HG03108 (cell line): Measurements from ENCODE around the gene NCSTN.

Source experiments
- ATAC-seq: cut with Tn5 transposase; IDR thresholded peaks from one replicate; pipeline ENCODE4 v1.9.1; 2021; ENCODE audit warnings: moderate library complexity; ENCODE audit not compliant: unreplicated experiment

Gene NCSTN

DNA sequence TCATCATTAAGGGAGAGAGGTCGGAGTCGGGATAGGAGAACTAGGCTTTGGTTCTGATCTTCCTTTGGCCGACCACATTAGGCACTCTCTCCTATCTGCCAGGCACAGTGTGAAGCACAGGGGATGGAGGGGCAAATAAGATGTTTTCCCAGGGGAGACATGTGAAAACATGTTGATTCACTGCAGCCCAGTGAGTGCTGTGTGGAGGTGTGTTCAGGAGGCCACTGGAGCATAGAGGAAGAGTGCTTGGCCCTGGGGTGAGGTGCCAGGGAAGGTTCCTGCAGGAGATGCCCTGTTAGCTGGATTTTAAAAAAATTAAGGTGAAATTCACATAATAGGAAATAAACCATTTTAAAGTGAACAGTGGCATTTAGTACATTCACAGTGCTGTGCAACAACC, 60.9 kb downstream of the NCSTN start:
- ATAC-seq, result no peak

DNA sequence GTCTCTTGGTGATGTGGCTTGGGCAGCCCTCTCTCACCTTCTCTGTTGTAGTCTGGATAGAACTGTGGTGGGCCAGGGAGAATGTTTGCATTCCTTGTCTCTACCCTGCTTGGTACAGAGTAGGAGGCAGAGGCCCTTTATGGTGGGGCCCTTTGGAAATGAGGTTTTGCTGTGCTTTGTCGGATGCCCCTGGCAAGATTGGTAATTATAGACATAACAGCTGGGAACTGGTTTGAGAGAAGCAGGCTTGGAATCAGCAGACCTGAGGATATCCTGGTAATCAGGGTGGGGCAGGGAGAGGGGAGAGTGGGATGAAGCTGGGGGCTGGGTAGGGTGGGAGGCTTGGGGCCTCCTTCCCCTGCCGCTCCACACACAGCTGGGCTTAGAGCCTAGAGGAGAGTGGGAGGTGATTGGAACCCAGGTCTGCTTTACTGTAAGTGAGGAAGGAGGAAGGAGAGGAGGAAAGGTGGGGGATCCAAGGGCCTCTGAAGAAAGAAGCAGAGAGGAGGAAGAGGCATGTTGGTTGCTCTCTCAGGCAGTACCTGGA, 62.2 kb downstream of the NCSTN start:
- ATAC-seq, result no peak

DNA sequence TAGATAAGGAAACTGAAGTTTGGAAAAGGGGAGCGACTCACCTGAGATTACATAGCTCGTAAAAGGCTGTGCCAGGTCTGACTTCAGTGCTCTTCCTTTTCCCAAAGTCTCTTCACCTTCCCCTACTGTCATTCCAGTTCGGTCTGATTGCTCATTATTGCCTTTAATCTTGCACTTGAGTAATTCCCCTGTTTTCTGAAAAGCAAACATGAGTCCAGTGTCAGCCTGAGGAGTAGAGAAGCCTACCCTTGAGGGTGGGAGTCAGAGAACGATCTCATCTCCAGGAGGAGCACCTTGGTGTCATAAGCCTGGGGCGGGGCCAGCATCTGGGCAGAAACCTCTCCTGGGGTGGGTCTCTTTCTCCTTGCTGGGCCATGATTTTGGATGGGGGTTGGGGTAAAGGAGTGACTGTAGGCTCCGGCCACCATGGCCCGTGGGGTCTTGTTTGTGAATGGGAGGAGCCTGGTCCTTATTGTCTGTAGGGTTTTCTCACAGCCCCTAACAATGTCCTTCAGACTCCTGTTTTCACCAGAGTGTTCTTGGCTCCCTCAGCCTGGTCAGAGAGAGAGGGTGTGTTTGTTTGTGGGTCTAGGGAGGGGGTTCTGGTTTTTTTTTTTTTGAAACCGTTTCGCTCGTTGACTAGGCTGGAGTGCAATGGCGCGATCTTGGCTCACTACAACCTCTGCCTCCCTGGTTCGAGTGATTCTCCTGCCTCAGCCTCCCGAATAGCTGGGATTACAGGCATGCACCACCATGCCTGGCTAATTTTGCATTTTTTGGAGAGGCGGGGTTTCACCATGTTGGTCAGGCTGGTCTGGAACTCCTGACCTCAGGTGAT, 63.2 kb downstream of the NCSTN start:
- no peak for ATAC-seq

DNA sequence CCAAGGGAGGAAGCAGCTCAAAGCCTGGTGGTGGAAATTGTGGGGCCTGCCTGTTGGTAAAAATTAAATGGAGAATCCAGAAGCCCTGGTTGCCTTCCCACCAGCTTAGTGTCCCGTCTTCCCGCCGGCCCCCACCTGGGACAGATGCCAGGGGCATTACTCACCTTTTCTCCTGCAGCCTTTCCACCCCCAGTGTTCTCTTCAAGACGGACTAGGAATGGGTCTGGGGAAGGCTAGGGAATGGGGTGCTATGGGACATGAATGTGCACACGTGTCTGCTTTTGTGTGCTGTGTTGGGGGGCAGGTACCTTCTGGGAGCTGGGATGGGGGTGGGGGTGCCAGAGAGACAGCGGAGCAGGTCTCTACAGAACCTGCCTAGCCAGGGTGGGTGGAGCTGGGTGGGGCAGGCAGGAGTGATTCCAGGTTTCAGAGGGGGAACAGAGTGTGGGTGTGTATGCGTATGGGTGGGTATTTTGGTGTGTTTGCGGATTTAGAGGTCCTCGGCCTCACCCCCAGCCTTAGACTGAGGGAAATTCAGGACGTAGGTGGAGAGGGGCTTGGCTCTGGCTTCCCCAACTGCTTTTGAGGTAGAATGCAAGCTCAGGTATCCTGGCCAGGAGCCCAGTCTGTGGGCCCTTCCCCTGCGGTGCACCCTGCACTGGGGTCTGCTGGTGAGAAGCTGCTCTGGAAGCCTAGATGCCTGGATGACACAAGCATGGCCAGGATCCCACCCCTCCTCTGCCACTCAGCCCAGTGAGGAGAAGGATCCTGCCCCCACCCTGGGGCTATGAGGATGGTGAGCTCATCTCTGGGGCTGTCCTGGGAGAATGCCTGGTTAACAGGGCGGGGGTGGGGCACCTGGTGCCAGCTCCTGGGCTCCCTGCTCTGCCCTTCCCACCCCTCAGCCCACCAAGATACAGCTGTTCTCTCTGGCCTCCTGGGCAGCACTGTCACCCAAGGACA, 64.9 kb downstream of the NCSTN start:
- ATAC-seq, result no peak
